Stimulated activated CD8-positive, alpha-beta memory T cell treated with anti-CD3 and anti-CD28 coated beads, Interleukin-7, amount 100 ng/mL, for 1 hour (primary cell): ENCODE data around the gene TMPRSS9.
"Not testable (repeated sequence)": the region's sequence is repeated elsewhere in the genome, so short reads cannot be mapped to it uniquely, and the experiment has no call there.

Source experiments
- DNase-seq, 2 donors: peaks; one replicate each; pipeline ENCODE4 v3.0.0-alpha.2; 2020; ENCODE audit warnings: low read depth in 2 of 2

TMPRSS9 gene

DNA sequence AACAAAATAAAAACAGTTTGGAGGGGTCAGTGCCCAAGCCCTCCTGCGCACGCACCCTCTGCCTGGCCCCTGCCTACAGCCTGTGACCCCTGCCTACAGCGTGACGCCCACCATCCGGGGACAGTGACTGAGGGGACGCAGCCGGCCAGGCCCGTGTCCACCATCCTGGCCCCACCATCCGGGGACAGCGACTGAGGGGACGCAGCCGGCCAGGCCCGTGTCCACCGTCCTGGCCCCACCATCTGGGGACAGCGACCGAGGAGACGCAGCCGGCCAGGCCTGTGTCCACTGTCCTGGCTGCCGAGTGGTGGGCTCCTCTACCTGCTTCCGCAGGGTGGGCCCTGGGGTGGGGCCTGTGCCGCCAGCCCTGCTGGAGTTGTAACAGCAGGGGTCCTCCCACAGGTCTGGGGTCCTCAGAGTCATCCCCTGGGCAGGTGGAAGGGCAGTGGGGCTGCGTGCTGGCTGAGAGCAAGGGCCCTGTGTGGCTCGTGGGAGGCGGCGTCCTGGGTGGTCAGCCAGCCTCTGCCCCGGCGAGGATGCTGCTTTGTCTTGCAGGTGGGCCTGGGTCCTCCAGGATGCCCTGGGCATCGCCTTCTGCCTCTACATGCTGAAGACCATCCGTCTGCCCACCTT lies 17.3 kb upstream of the TMPRSS9 start:
- no peak for DNase-seq

DNA sequence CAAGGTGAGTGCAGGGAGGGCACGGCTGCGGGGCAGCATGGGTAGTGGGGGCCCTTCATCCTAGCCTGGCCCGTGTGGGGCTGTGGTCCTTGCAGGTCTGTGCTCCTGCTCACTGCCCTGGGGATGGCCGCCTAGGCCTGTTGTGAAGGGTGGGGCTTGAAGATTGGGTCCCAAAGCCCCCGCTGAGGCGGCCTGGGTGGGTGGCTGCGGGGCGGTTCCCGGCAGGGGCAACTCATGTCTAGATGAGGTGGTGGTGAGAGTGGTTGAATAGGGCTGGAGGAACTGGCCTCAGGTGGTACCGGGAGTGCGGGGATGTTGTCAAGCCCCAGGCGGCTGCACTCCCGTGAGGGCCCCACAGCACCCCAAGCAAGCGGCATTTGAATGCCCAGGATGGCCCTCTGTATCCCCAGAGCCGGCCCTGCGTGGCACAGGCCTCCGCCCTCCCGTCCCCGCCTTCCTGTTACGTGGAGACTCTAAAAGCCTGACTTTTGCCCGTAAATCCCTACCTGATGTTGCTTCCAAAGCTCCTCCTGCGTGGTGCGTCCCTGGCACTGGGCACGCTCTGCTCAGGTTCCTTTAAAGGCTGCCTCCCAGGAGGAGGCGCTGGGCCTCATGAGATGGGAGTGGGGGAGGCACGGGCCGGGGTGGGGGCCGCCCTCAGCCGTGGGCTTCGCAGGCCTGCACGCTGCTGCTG lies 16.6 kb upstream of the TMPRSS9 start:
- no peak for DNase-seq

DNA sequence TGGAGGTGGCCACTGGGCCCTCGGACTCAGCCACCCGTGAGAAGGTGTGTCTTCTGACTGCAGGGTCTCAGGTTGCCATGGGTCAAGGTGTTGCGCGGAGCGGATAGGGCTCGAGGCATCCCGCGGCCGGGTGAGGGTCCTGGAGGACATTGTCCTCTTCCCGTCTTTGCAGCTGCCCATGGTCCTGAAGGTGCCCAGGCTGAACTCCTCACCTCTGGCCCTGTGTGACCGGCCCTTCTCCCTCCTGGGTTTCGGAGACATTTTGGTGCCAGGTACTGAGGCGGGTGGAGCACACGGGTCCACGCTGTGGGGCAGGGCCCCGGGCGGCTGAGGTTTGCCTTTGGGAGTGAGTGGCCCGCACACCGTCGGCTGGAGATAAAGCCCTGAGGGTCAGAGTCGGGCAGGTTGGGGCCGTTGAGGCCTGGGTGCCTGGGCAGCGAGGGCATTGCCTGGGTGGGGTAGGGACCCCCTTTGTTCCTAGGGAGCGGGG lies 15.6 kb upstream of the TMPRSS9 start:
- no peak for DNase-seq

DNA sequence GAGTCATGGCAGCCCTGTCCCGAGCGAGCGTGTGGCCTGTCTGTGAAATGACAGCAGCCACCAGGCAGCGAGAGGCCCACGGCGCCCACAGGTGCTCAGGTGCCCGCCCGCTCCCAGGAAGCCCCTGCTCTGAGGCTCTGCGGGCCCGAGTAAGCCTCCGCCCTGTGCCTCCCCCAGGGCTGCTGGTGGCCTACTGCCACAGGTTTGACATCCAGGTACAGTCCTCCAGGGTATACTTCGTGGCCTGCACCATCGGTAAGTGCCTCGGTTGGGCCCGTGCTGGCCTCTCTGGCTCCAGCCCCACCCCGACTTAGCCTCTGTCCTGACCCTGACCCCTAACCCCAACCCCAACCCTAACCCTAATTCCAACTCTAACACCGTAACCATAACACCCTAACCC lies 15.0 kb upstream of the TMPRSS9 start:
- no peak for DNase-seq

DNA sequence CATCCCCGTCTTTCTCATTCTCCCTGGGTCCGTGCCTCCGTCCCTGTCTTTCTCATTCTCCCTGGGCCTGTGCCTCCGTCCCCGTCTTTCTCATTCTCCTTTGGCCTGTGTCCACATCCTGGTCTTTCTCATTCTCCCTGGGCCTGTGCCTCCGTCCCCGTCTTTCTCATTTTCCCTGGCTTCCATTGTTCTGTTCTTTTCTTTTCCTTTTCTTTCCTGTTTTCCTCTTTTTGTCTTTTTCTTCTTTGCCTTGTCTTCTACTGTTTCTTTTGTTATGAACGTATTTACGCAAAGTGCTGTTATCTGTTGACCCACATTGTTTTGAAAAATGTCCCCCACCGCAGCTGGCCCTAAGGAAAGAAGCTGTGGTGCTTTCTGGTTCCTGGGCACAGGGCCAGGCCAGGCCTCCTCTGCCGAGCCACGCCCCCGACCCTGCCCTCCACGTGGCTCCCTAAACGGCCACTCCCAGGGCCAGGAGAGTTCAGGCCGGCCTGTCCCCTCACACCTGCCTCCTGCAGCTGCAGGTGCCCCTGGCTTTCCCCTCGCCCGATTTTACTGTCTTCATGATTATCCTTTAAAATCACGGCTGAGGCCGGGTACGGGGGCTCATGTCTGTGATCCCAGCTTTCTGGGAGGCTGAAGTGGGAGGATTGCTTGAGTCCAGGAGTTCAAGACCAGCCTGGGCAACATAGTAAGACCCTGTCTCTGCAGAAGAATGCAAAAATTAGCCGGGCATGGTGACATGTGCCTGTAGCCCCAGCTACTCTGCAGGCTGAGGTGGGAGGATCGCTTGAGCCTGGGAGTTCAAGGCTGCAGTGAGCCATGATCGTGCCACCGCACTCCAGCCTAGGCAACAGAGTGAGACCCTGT lies 14.0 kb upstream of the TMPRSS9 start:
- no peak for DNase-seq

DNA sequence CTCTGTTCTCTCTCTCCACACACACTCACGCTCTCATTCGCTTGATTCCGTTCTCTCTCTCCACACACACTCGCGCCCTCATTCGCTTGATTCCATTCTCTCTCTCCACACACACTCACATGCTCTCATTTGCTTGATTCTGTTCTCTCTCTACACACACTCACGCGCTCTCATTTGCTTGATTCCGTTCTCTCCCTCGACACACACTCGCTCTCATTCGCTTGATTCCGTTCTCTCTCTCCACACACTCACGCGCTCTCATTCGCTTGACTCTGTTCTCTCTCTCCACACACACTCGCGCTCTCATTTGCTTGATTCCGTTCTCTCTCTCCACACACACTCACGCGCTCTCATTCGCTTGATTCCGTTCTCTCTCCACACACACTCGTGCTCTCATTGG lies 10.2 kb upstream of the TMPRSS9 start:
- not testable (repeated sequence) for DNase-seq

DNA sequence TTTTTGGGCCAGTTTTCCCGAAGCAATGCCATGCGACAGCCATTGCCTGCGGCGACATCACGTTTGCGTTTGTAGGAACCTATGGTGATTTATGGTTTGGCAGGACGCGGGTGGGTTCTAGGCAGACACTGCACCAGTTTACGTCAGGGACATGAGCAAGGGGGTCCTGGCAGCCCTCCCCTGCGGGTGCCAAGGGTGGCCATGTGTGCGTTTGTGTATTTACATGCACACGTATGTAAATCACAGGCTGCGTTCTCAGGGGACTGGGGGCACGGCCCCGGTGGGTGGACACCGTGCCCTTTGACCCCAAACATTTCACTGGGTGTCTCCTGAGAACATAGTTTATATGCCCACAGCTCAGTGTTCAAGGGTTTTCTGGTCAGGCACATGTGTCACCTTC lies 9.4 kb upstream of the TMPRSS9 start:
- no peak for DNase-seq

DNA sequence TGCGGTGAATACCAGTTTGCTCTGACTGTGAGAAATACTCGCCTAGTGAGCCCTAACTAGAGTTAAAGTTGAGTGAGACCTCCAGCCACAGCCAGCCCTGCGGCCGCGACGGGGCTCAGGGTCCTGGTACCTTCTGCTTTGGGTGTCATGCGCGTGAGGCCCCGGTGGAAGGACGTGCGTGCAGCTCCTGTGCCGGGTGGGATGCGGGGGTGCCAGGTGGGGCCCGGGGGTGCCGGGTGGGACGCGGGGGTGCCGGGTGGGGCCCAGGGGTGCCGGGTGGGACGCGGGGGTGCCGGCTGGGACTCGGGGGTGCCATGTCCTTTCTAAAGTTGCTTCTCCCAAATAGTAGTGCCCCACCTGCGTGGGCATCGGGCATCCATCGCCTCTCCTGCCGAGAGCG lies 8.5 kb upstream of the TMPRSS9 start:
- no peak for DNase-seq

DNA sequence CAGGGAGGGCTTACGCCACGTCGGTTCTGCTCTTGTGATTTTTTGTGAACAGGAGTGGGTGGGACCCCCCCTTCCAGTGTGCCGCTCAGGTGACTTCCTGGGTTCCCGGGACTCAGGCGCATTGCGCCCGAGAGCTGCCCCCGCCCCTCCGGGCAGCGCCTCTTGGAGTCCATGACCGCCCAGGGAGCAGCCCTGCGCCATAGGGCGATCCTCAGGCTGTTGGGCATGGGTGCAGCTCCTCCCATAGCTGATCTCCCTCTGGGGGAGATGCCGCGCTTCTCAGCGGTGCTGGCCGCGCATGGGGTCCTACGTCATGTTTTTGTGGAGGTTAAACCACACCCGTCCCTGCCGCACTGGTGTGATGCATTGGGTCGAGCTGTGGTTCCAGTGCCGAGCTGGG lies 7.9 kb upstream of the TMPRSS9 start:
- DNase-seq: no peak

DNA sequence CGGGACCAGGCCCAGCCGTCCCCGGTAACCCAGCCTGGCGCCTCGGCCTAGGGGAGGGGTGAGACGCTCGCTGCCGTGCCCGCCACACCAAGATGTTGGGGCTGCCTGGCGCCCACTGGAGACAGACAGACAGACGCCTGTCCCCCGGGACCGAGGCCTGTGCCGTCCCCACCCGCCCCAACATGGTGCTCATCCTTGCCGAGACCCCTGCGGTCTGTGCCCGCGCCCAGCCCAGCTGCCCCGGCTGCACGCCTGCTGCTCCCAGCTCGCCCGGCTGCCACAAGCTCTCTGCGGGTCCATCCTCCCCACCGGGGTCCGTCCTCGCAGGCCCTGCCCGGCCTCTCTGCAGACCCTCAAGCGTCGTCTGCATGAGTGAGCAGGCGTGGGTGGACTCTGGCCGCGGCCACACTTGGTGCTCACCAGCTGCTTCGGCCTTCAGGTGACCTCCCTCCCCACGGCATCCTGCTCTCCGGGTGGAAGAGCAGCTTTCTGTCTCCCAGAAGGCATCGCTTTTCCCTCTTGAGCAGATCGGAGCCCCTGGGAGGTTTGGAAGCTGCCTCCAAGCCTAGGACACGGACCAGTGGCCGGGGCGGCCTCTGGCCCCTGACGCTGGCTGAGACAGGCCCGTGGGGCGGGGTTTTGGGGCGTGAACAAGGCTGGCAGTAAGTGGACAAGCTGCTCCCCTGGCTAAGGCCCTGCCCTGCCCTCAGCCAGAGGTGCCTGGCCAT lies 6.7 kb upstream of the TMPRSS9 start:
- no peak for DNase-seq

DNA sequence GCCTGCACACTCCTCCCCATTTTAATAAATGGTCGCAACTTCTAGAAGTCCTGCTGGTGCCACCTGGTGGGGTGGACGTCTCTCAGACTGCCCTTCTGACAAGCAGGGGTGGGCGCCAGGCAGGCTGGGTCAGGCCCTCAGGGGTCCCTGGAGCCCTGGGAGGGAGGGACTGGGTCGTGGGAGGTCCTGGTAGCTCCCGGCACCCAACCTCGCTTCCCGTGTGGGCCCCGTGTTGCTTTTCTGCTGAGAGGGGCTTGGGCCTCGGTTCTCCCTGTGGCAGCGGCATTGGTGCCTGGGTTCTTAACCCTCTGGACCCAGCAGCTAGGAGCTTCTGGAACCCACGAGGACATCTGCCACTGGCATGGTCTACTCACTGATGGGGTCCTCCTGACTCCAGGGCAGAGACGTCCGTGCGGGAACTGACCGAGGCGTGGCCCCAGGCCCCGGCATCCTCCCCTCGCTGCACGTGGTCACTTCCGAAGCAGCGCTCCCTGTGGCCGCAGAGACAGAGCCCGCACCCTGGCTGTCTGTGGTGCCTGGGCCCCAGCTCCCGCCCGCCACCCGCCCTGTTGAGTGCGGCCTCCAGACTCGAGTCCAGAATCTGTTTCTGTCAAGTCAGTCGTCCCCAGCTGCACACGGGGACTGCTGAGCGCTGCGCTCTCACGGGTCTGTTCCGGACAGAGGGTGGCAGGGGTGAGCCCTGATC lies 6.0 kb upstream of the TMPRSS9 start:
- no peak for DNase-seq

DNA sequence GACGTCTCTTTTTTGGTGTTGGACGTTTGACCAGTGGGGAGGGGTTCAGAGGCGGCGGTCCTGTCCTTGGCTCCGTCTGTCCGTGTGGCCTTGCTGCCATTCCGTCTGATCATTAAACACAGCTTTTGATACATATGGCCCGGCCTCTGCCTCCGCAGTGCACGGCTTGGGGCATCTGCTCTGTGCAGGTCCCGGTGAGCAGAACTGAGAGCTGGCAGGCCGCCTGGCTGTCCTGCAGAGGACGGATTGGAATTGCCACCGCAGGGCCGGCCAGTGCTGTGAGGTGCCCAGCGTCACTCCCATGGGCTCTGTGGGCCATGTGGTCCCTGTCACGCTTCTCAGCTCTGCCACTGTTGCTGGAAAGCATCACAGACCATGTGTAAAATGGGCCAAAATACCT lies 5.4 kb upstream of the TMPRSS9 start:
- no peak for DNase-seq

DNA sequence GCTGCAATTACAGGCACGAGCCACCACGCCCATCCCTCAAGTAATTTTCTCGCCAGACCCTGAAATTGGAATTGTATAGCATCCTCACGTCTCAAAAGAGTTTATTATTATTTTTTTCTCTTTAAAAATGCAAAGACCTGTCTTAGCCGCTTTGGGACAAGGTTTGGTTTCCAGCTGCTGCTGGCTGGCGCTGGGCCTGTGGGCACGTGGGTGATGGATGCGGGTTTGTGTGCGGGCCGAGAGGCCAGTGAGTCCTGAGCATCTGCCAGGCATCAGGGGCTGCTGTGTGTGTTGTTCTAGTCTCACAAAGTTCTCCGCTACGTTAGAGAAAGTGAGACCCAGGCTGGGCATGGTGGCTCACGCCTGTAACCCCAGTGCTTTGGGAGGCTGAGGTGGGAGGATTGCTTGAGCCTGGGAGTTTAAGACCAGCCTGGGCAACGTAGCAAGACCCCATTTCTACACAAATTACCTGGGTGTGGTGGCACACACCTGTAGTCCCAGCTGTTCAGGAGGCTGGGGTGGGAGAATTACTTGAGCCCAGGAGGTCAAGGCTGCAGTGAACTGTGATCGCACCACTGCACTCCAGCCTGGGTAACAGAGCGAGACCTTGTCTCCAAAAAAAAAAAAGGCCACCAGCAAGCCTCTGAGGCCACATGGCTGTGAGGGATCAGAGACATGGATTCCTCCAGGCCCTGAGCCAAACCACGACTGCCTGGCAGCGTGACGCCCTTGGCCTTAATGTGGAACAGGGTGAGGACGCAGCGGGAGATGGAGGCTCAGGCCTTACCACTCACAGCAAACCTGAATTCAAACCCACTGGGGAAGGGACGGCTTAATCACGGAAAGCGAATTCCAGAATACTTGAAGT lies 4.7 kb upstream of the TMPRSS9 start:
- DNase-seq: no peak

DNA sequence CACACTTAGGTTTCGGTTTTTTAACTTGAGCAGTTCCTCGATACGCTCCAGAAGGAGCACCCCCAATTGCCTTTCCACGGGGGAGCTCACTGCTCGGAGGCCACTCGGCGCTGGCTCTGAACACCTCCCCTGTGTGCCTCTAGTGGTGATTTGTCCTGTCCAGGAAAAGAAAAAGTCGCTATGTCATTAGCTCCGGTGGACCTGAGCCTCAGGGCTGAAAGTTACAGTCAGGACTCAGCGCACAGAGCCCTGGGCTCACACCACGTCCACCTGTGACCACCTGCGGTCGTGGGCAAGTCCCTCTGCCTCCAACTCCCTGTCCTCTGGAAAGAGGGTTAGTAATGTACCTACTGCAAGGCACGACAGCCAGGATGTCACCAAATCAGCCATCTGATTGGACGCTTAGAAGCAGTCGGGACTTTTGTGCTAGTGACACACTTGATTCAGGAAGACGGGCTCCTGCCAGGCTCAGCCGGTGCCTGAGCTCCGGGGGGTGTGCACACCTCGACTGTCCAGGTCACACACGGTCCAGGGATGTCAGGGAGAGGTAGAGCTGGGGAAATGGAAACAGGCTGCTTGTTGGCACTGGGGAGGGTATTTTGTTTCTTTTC lies 3.9 kb upstream of the TMPRSS9 start:
- DNase-seq: no peak

DNA sequence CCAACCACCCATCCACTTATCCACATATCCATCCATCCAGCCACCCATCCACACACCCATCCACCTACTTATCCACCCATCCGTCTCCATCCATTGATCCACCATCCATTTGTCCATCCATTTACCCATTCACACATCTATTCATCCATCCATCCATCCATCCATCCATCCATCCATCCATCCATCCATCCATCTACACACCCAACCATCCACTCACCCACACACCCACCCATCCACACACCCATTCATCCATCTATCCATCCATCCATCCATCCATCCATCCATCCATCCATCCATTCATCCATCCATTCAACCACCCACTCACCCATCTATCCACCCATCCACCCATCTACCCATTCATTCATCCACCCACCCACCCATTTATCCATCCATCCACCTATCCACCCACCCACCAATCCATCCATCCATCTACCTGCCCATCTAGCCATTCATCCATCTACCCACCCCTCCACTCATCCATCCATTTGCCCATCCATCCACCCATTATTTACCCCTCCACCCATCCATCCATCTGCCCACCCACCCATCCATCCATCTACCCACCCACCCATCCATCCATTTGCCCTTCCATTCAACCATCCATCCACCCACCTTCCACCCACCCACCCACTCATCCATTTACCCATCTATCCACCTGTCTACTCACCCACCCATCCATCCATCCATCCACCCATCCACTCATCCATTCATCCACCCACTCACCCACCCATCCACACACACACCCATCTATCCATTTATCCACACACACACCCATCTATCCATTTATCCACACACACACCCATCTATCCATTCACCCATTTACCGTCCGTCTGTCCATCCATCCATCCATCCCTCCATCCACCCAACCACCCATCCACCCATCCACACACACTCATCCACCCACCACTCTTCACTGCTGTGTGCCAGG lies 2.5 kb upstream of the TMPRSS9 start:
- no peak for DNase-seq

DNA sequence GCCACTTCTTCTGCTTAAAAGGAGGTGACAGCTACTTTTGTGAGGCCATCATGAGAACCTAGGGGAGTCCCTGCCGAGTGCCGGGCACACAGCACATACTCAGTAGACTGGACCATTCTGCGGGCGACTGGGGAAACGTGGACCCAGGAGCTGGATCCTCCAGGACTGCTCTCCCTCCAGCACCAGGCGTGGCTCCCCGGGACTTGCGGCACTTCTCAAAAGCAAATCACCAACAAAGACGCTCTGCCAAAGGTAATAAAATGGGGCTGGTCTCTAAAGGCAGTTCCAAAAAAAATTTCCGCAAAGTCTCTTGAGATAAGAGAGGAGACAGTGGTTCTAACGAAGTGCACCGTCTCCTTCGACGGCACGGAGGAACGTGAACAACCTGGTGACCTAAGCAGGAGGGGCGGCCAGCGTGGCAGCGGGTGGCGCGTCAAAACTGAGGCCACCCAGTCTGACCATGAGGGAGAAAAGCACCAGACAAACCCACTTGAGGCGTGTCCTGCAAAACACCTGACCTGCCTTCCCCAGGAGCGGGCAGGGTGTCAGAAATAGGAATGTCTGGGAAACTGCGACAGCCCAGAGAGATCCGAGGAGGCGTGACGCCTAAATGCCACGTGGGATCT lies 1.4 kb upstream of the TMPRSS9 start:
- no peak for DNase-seq

DNA sequence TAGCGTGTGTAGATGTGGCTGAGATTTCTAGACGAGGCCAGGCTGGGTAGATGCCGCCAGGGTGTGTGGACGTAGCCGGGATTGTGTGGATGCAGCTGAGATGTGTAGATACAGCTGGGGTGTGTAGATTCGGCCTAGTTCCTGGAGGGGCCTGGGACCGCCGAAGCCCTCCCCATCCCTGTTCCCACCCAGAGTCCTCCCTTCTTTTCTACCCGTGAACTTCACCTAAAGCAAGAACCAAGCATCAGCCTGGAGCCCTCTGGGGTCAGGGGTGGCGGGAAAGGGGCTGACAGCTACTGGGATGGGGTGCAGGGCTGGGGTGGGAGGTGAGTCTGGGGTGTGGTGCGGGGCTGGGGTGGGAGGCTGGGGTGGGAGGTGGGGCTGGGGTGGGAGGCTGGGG lies 768 bp downstream of the TMPRSS9 start:
- no peak for DNase-seq

DNA sequence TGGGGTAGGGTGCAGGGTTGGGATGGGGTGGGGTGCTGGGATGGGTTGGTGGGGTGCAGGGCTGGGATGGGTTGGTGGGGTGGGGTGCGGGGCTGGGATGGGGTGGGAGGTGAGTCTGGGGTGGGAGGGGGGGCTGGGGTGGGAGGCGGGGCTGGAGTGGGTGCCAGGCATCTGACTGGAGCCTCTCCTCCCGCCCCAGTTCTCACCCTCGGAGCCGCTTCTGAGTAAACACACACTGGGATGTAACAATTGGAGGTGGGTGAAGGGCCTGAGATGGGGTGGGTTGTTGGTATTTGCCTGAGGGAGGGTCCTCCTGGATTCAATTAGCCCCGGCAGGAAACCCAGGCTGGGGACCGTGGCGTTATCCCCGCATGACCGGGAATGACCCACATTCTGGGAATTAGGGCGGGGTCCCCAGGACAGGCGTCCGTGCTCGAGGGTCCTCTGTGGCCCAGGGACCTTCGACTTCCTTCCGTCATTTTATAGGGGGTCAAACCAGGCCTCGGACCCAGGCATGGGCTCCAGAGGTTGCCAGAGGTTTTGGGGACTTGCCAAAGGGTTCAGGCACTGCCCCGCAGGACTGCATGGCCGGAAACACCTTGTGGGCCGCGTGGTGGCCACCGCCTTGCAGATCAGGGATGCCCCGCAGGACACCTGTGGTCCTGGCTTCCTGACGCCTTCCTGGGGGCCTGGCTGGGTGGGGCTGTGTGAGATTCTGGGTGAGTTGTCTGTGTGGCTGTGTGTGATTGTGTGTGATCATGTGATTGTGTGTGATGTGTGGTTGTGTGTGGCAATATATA lies 1.4 kb downstream of the TMPRSS9 start:
- DNase-seq: no peak
